Panc1 (cell line): ENCODE data around the gene CACNA1A.

ENCODE experiments used
- SIN3A ChIP-seq: IDR thresholded peaks from 2 replicates; pipeline ENCODE4 v1.6.1; 2012; ENCODE audit warnings: low read depth, mild to moderate bottlenecking, low read length, moderate library complexity, borderline replicate concordance; ENCODE audit not compliant: insufficient read depth
- TF ChIP-seq, protein P1 (sequence below), 2 experiments: IDR thresholded peaks; 2 replicates each; pipeline ENCODE4 v1.6.1; 2011 to 2012; ENCODE audit warnings: low read depth in 2 of 2, control low read depth in 1 of 2, low read length in 1 of 2, mild to moderate bottlenecking in 1 of 2, moderate library complexity in 1 of 2; ENCODE audit not compliant: insufficient read depth in 1 of 2

DNA sequence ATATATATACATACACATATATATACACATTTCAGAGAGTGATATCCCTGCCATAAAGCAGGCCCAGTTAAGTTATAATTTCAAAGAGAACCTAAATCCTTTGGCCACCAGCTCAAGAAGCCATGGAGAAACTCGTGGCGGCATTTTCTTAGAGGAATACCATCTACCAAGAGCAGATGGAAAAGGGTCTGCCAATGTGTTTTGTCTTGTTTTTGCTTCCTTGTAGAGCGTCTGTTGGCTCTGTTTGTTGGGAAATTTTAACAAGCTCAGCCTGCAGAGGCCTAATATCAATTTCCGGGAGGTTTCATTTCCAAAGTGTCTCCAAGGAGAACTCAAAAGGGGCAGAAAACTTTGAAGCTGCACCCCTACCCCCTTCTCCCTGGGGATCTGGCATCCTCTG, 215.5 kb downstream of the CACNA1A start:
- TF ChIP-seq, protein P1, sequence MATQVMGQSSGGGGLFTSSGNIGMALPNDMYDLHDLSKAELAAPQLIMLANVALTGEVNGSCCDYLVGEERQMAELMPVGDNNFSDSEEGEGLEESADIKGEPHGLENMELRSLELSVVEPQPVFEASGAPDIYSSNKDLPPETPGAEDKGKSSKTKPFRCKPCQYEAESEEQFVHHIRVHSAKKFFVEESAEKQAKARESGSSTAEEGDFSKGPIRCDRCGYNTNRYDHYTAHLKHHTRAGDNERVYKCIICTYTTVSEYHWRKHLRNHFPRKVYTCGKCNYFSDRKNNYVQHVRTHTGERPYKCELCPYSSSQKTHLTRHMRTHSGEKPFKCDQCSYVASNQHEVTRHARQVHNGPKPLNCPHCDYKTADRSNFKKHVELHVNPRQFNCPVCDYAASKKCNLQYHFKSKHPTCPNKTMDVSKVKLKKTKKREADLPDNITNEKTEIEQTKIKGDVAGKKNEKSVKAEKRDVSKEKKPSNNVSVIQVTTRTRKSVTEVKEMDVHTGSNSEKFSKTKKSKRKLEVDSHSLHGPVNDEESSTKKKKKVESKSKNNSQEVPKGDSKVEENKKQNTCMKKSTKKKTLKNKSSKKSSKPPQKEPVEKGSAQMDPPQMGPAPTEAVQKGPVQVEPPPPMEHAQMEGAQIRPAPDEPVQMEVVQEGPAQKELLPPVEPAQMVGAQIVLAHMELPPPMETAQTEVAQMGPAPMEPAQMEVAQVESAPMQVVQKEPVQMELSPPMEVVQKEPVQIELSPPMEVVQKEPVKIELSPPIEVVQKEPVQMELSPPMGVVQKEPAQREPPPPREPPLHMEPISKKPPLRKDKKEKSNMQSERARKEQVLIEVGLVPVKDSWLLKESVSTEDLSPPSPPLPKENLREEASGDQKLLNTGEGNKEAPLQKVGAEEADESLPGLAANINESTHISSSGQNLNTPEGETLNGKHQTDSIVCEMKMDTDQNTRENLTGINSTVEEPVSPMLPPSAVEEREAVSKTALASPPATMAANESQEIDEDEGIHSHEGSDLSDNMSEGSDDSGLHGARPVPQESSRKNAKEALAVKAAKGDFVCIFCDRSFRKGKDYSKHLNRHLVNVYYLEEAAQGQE (IDR thresholded peaks at IDR 0.05; ENCODE audit: insufficient read depth in 1 of 2, low read depth in 2 of 2, low read length in 1 of 2), result no peak
- TF ChIP-seq SIN3A, result no peak
